Measurements from ENCODE around the gene NFATC2. TPM values are rescaled to one million over a fixed set of nuclear protein-coding genes. Genes with fewer than 3 reads are reported as not detected.

Gene NFATC2
- total RNA-seq, 3 donors from 2014 or later: 5.9 to 11.9 (median 10.2) TPM

DNA sequence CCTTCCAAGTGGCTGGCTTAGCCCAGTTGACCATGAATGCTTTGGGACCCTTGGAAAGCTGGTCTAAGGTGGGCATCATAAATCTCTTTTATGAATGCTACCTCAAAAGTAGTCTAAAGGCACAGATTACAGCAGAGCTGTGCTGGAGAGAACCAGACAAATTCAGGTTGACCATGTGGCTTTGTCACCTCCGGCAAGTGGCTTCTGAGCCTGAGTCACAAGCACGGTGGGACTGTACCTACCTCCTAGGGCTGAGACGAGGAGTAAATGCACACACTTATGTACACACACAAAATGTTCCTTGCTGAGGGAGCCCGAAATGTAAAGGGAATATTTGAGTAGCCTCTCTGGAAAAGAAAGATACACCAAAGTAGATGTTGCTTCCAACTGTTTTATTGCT is 155.9 kb downstream of the NFATC2 start:
- H3K27ac ChIP-seq: no peak overlapping the region
- no peaks in the 10 kb centered on the region for H3K9me3 ChIP-seq
- H3K4me1 ChIP-seq: no peaks in the 10 kb centered on the region
- DNase-seq (ENCODE audit: low spot score in 2 of 2): no peak
- intact Hi-C loops (cut with DNase I; ENCODE audit: low total_unique reads): no loop called here
- H3K4me3 ChIP-seq: no peak overlapping the region
- H3K36me3 ChIP-seq: no peaks in the 10 kb centered on the region
- TF ChIP-seq POLR2AphosphoS5 (IDR thresholded peaks at IDR 0.05) (no peak), POLR2A (IDR thresholded peaks at IDR 0.05) (no peak), CTCF (IDR thresholded peaks at IDR 0.05) (no peak)
- no peaks in the 10 kb centered on the region for H3K27me3 ChIP-seq

DNA sequence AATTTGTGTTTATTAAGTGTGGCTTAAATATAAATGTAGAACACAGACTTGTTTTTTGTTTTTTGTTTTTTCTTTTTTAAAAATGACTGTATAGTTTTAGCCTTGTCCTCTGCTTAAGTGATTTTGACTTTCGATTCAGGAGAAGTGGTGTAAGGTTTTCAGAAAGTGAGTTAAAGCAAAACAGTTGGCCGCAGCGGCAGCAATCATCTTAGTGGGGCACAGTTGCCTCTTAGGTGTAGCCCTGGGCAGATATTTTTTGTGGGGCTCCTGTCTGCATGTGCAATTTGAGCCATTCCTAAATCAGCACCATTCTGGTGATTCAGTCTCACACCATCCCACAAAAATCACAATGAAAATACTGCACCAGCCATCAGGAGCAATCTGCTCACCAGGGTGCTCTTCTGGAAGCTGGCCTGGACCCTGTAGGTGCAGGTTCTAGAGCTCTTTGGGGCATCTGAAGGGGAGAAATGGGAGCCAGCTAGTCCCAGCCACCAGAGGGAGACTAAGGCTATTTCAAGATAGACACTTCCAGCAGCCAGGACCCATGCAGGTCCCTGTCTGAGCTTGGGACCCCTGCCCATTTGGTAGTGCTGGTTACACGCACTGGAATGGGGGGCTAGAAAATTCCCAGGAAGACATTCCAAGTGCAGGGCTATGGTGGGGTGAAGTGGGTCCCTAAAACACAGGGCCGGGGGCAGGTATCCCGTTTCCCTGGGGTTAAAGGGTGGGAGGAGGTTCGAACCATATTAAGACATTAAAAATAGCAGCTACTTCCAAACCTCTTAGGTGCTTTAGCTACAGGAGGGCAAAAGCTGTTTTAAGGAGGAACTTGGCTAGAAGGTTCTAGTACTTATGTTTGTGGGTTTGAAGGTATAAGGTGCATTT is 156.6 kb downstream of the NFATC2 start:
- TF ChIP-seq POLR2A (IDR thresholded peaks at IDR 0.05) (no peak), POLR2AphosphoS5 (IDR thresholded peaks at IDR 0.05) (no peak), CTCF (IDR thresholded peaks at IDR 0.05) (peak in 1 of 3 donors; percentile 43)
- Histone ChIP-seq H3K27me3 (no peaks in the 10 kb centered on the region), H3K9me3 (no peaks in the 10 kb centered on the region), H3K4me3 (no peak overlapping the region), H3K4me1 (no peaks in the 10 kb centered on the region), H3K36me3 (no peaks in the 10 kb centered on the region), H3K27ac (no peak overlapping the region)
- DNase-seq (ENCODE audit: low spot score in 2 of 2): no peak
- intact Hi-C loops (cut with DNase I; ENCODE audit: low total_unique reads): no loop called here

GRCh38 chr20:51384875-51385274 is 157.6 kb downstream of the NFATC2 start:
- no peak for TF ChIP-seq POLR2A (IDR thresholded peaks at IDR 0.05)
- TF ChIP-seq CTCF (IDR thresholded peaks at IDR 0.05): no peak
- no peak for TF ChIP-seq POLR2AphosphoS5 (IDR thresholded peaks at IDR 0.05)
- H3K27ac ChIP-seq: no peak overlapping the region
- no peak overlapping the region for H3K4me3 ChIP-seq
- H3K36me3 ChIP-seq: no peaks in the 10 kb centered on the region
- H3K9me3 ChIP-seq: no peaks in the 10 kb centered on the region
- no peak for DNase-seq (ENCODE audit: low spot score in 2 of 2)
- H3K4me1 ChIP-seq: no peaks in the 10 kb centered on the region
- no peaks in the 10 kb centered on the region for H3K27me3 ChIP-seq
- intact Hi-C loops (cut with DNase I; ENCODE audit: low total_unique reads): no loop called here

GRCh38 chr20:51383891-51384510 is 158.5 kb downstream of the NFATC2 start:
- DNase-seq (ENCODE audit: low spot score in 2 of 2): no peak
- intact Hi-C loops (cut with DNase I; ENCODE audit: low total_unique reads): no loop called here
- TF ChIP-seq CTCF (IDR thresholded peaks at IDR 0.05): no peak
- no peak for TF ChIP-seq POLR2A (IDR thresholded peaks at IDR 0.05)
- no peak for TF ChIP-seq POLR2AphosphoS5 (IDR thresholded peaks at IDR 0.05)
- Histone ChIP-seq H3K4me3 (no peak overlapping the region), H3K4me1 (no peaks in the 10 kb centered on the region), H3K36me3 (no peaks in the 10 kb centered on the region), H3K27me3 (no peaks in the 10 kb centered on the region), H3K27ac (no peak overlapping the region), H3K9me3 (no peaks in the 10 kb centered on the region)

Data from breast epithelium (tissue), 4 donors.